Measurements from ENCODE around the gene GRIK4.

DNA sequence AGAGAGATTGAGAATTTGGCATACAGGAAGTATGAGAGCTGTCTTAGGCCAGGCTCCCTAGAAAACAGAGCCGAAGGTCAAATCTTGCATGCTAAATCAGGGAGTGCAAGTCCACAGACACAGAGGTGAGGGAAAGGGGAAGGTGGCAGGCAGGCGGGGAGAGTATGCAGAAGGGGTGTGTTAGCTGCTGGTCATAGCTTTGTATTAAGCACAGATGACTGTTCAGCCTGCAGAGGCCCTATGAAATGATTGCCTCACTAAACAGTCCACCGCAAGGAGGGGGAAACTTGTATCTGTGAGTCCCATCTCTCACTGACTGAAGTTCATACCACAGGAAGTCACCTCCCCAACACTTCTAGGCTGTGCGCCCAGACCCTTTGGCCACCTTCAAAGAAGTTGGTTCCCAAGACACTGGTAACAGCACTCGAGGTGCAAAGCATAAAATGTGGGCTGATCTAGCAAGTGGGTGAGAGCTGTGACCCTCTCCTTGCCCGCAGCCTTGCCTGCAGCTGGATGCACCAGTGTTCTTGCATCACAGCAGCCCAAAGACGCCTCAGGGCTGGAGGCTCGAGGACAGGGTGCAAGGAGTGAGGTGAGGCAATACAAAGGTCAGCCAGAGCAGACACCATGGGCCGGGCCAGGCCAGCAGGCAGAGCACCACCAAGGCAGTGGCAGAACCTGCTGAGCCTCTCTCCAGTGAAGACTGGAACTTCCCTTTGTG lies 397.1 kb downstream of the GRIK4 start:
- TF ChIP-seq, protein P1, sequence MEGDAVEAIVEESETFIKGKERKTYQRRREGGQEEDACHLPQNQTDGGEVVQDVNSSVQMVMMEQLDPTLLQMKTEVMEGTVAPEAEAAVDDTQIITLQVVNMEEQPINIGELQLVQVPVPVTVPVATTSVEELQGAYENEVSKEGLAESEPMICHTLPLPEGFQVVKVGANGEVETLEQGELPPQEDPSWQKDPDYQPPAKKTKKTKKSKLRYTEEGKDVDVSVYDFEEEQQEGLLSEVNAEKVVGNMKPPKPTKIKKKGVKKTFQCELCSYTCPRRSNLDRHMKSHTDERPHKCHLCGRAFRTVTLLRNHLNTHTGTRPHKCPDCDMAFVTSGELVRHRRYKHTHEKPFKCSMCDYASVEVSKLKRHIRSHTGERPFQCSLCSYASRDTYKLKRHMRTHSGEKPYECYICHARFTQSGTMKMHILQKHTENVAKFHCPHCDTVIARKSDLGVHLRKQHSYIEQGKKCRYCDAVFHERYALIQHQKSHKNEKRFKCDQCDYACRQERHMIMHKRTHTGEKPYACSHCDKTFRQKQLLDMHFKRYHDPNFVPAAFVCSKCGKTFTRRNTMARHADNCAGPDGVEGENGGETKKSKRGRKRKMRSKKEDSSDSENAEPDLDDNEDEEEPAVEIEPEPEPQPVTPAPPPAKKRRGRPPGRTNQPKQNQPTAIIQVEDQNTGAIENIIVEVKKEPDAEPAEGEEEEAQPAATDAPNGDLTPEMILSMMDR (IDR thresholded peaks at IDR 0.05): no peak
- TF ChIP-seq POLR2A (IDR thresholded peaks at IDR 0.05) (no peak), POLR2AphosphoS5 (IDR thresholded peaks at IDR 0.05) (no peak)
